H7 (cell line): ENCODE data around the gene PLOD3. TPM values are rescaled to one million over a fixed set of nuclear protein-coding genes. Genes with fewer than 3 reads are reported as not detected.
"Not testable (repeated sequence)": the region's sequence is repeated elsewhere in the genome, so short reads cannot be mapped to it uniquely, and the experiment has no call there.

Experiments used
- DNase-seq: peaks from one replicate; pipeline ENCODE4 v3.0.0; 2012
- H3K27me3 ChIP-seq: 2 replicates; pipeline ENCODE4 v1.6.0; 2011; ENCODE audit warnings: mild to moderate bottlenecking, low read length; ENCODE audit not compliant: control insufficient read depth, insufficient read depth
- H3K36me3 ChIP-seq: replicated peaks from 2 replicates; pipeline ENCODE4 v1.5.1; 2011; ENCODE audit warnings: low read length; ENCODE audit not compliant: control insufficient read depth, insufficient read depth
- H3K4me3 ChIP-seq: 2 replicates; pipeline ENCODE4 v1.5.1; 2011; ENCODE audit warnings: low read depth, mild to moderate bottlenecking, control low read depth, low read length, moderate library complexity; ENCODE audit not compliant: insufficient read depth
- total RNA-seq: library from RNA; depleted of rRNA; stranded (reverse); fragments of >200 nt; shearing (Covaris generic); gene quantifications from 2 replicates; pipeline ENCODE4 v1.2.3, GENCODE V29; 2014

Gene PLOD3
- total RNA-seq, 1 experiment from 2014 or later, result 41.9 TPM

DNA sequence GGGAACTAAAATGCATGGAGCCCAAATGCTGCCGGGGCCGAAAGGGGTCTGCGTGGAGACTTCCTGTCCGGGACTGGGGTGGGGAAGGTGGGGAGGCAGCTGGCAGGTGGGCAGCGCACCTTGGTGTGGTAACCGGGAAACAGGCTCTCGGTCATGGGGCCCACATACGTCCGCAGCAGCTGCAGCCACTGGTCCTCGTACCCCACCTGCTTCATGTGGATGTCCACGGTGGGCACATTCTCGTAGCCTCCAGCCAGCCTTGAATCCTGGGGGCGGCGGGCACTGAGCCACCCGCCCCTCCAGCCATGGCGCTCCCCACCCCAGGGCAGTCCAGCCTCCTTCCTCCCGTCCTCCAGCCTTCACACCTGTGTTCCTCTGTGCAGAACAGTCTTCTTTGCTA, 9.9 kb downstream of the PLOD3 start:
- no peak overlapping the region for H3K4me3 ChIP-seq
- peak; percentile 48 for DNase-seq
- H3K36me3 ChIP-seq, result no peaks in the 10 kb centered on the region; the same call in 1 of the 2 replicates
- H3K27me3 ChIP-seq, result peaks cover 4% of the 10 kb centered on the region

GRCh38 chr7:101206665-101207042, 10.7 kb downstream of the PLOD3 start:
- no peak for DNase-seq
- H3K27me3 ChIP-seq, result peaks cover 12% of the 10 kb centered on the region
- H3K36me3 ChIP-seq, result no peaks in the 10 kb centered on the region; the same call in 1 of the 2 replicates
- no peak overlapping the region for H3K4me3 ChIP-seq

GRCh38 chr7:101205901-101206664, 11.3 kb downstream of the PLOD3 start:
- no peak overlapping the region for H3K4me3 ChIP-seq
- H3K27me3 ChIP-seq, result peaks cover 13% of the 10 kb centered on the region
- peak; percentile 41 for DNase-seq
- no peaks in the 10 kb centered on the region; the same call in 1 of the 2 replicates for H3K36me3 ChIP-seq

DNA sequence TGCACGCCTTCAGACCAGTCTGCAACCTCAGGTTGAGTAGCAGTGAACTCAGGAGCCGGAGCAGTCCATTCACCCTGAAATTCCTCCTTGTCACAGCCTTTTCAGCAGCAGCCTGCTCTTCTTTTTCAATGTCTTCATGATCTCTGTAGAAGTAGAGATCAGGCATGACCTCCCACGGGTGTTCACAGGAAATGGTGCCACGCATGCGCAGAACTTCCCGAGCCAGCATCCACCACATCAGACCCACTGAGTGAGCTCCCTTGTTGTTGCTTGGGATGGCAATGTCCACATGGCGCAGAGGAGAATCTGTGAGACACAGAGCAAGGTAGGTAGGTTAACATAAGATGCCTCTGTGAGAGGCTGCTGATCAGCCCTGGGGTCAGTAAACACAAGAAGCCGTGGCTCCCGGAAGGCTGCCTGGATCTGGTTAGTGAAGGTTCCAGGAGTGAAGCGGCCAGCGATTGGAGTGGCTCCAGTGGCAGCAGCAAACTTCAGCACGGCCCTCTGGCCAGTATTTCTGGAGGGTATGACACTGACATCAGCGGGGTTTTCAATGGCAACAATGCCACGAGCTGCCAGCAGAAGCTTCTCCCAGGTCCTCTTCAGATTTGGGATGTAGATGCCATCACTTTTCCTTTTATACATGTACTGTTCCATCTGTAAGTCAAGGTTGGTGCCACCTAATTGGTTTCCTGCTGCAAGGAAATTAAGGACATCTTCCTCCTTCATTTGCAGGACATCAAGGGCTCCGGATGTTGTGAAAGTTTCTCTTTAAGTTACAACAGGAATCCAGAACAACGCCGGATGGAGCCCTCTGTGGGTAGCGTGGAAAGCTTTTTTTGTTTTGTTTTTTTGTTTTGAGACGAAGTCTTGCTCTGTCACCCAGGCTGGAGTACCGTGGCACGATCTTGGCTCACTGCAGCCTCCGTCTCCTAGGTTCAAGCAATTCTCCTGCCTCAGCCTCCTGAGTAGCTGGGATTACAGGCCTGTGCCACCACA, 13.3 kb downstream of the PLOD3 start:
- H3K27me3 ChIP-seq, result peaks cover 13% of the 10 kb centered on the region
- H3K36me3 ChIP-seq, H3K4me3 ChIP-seq, DNase-seq: not testable (repeated sequence)

DNA sequence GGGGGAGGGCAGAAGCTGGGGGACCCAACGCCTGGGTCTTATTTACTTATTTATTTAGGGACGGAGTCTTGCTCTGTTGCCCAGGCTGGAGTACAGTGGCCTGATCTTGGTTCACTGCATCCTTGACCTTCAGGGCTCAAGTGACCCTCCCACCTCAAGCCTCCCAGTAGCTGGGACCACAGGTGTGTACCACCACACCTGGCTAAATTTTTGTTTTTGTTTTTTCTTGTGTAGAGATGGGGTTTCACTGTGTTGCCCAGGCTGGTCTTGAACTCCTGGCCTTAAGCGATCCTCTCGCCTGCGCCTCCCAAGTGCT, 14.8 kb downstream of the PLOD3 start:
- no peak for DNase-seq
- Histone ChIP-seq H3K4me3 (no peak overlapping the region), H3K36me3 (no peaks in the 10 kb centered on the region; the same call in 1 of the 2 replicates), H3K27me3 (peaks cover 13% of the 10 kb centered on the region)

GRCh38 chr7:101201695-101202602, 15.4 kb downstream of the PLOD3 start:
- peaks cover 13% of the 10 kb centered on the region for H3K27me3 ChIP-seq
- H3K4me3 ChIP-seq, result peak overlapping the region; percentile 59
- no peaks in the 10 kb centered on the region; the same call in 1 of the 2 replicates for H3K36me3 ChIP-seq
- DNase-seq, result peak; percentile 92

- DNase-seq, result peak; percentile 80
- Histone ChIP-seq H3K4me3 (peak within 1 kb of the TSS; percentile 59), H3K36me3 (no peaks in the 10 kb centered on the region), H3K27me3 (peaks cover 13% of the 10 kb centered on the region)
Observed at GRCh38 chr7:101200862-101201599, 16.4 kb downstream of the PLOD3 start, which contains the start of gene MOGAT3. TSS of gene MOGAT3 (minus strand) at chr7:101201036. CDS start at chr7:101200854, 182 bp downstream.

DNA sequence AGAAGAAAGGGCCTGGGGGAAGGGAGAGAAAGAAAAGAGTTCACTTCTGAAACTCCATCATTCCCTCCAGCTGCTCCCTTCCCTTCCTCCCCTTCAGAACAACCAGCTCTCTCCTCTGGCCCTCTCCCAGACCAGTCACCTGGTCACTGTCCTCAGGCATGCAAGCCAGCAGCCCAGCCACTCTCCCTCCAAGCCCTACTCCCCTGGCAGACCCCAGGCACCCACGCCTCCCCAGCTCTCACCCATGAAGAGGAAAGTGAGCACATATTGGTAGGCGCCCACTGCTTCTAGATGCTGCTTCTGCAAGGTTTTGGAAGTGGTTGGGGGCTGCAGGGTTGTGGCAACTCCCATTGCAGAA, 16.9 kb downstream of the PLOD3 start:
- H3K4me3 ChIP-seq, result no peak overlapping the region
- H3K27me3 ChIP-seq, result peaks cover 13% of the 10 kb centered on the region
- no peaks in the 10 kb centered on the region for H3K36me3 ChIP-seq
- peak; percentile 68 for DNase-seq

GRCh38 chr7:101199522-101199921, 17.9 kb downstream of the PLOD3 start:
- DNase-seq, H3K36me3 ChIP-seq, H3K4me3 ChIP-seq: not testable (repeated sequence)
- peaks cover 13% of the 10 kb centered on the region for H3K27me3 ChIP-seq

GRCh38 chr7:101198476-101198875, 18.9 kb downstream of the PLOD3 start:
- Histone ChIP-seq H3K27me3 (peaks cover 13% of the 10 kb centered on the region), H3K36me3 (no peaks in the 10 kb centered on the region), H3K4me3 (no peak overlapping the region)
- DNase-seq, result peak; percentile 58

DNA sequence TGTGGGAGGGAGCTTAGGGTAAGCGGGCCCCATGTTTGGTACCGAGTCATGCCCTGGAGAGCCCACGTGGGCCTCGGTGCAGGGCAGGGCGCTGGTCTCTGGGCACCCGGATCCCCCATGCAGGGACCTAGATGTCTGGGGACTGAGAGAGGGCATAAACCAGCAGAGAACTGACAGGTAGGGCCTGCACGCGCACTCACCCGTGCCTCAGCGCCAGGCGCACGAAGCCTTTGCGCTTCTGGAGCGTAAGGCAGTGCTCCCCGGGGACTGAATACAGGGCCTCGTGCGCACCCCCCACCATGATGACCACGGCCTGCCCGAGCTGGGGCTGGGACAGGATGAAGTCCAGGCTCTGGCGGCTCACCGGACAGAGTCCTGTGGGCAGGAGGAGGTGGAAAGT, 19.4 kb downstream of the PLOD3 start:
- peaks cover 13% of the 10 kb centered on the region for H3K27me3 ChIP-seq
- H3K36me3 ChIP-seq, result no peaks in the 10 kb centered on the region
- no peak overlapping the region for H3K4me3 ChIP-seq
- peak; percentile 55 for DNase-seq

GRCh38 chr7:101195884-101196283, 21.5 kb downstream of the PLOD3 start:
- Histone ChIP-seq H3K4me3 (no peak overlapping the region), H3K27me3 (no peaks in the 10 kb centered on the region), H3K36me3 (no peaks in the 10 kb centered on the region)
- DNase-seq, result peak; percentile 65

- H3K27me3 ChIP-seq, result no peaks in the 10 kb centered on the region
- no peak overlapping the region for H3K4me3 ChIP-seq
- H3K36me3 ChIP-seq, result no peaks in the 10 kb centered on the region
- DNase-seq, result no peak
Observed at GRCh38 chr7:101189109-101189508, 28.3 kb downstream of the PLOD3 start.
